Activated CD8-positive, alpha-beta memory T cell treated with anti-CD3 and anti-CD28 coated beads for 36 hours (primary cell): ENCODE measurements around the gene TUBB1. TPM values are rescaled to one million over a fixed set of nuclear protein-coding genes. Genes with fewer than 3 reads are reported as not detected.

Source experiments
- CTCF ChIA-PET: fragments of 350-600 bp; sonication (Branson Sonifier 250); formaldehyde crosslinking; loops from one replicate; lab custom pipeline; 2021; ENCODE audit warnings: antibody characterized with exemption; lab: Charles Lee
- POLR2A ChIA-PET: fragments of 350-600 bp; sonication (Branson Sonifier 250); formaldehyde crosslinking; loops from one replicate; lab custom pipeline; 2021; ENCODE audit warnings: antibody characterized with exemption; lab: Charles Lee
- total RNA-seq, 2 experiments: library from RNA; stranded (reverse); gene quantifications; one replicate each; pipeline ENCODE4 v1.2.3, GENCODE V29; 2021

TUBB1 gene
- total RNA-seq, 2 experiments from 2014 or later: not detected

- ChIA-PET POLR2A (interaction anchor here (0.8 to 2.2 kb wide), 9 partner anchors 12 to 379 kb away, joined by 3 to 28 read pairs (median 6); partner anchors contain the start of genes PRELID3B, STX16 and TUBB1), CTCF (interaction anchor here (1.5 to 1.9 kb wide), 2 partner anchors 10 to 17 kb away, joined by 3 to 7 read pairs; no protein-coding TSS in a partner anchor)
Observed at GRCh38 chr20:59030911-59031563, 11.8 kb downstream of the TUBB1 start.

- ChIA-PET POLR2A (interaction anchor here (0.5 to 2.2 kb wide), 12 partner anchors 11 to 380 kb away, joined by 3 to 28 read pairs (median 4); partner anchors contain the start of genes PRELID3B, STX16 and TUBB1), CTCF (interaction anchor here (1.2 to 1.9 kb wide), 4 partner anchors 9 to 182 kb away, joined by 3 to 7 read pairs (median 4); no protein-coding TSS in a partner anchor)
Observed at GRCh38 chr20:59031564-59032022, 12.4 kb downstream of the TUBB1 start.

- CTCF ChIA-PET: interaction anchor here (0.6 to 1.9 kb wide), 5 partner anchors 9 to 181 kb away, joined by 3 to 7 read pairs (median 5); no protein-coding TSS in a partner anchor
Observed at GRCh38 chr20:59032023-59032712, 12.9 kb downstream of the TUBB1 start, which contains the start of gene ATP5F1E. TSS of gene ATP5F1E (minus strand) at chr20:59032335. CDS start at chr20:59032251, 84 bp downstream.

GRCh38 chr20:59032713-59033059 is 13.5 kb downstream of the TUBB1 start:
- CTCF ChIA-PET: interaction anchor here (1.2 to 1.9 kb wide), 3 partner anchors 8 to 180 kb away, joined by 3 to 7 read pairs (median 5); no protein-coding TSS in a partner anchor
- POLR2A ChIA-PET: interaction anchor here (1.5 to 2.2 kb wide), 6 partner anchors 10 to 381 kb away, joined by 5 to 28 read pairs (median 10); partner anchors contain the start of genes PRELID3B and STX16

More at GRCh38 chr20:59032023-59032712, 12.9 kb downstream of the TUBB1 start, which contains the start of gene ATP5F1E:
- POLR2A ChIA-PET: interaction anchor here (0.5 to 2.2 kb wide), 14 partner anchors 10 to 596 kb away, joined by 3 to 28 read pairs (median 4); partner anchors contain the start of genes PRELID3B, STX16 and TUBB1

GRCh38 chr20:59033093-59033492 is 13.9 kb downstream of the TUBB1 start:
- CTCF ChIA-PET: interaction anchor here (1.9 kb wide), 1 partner anchor 8 kb away, joined by 7 read pairs; no protein-coding TSS in a partner anchor
- POLR2A ChIA-PET: interaction anchor here (2.0 to 2.1 kb wide), 2 partner anchors 142 to 381 kb away, joined by 6 to 10 read pairs; partner anchors contain the start of gene STX16

DNA sequence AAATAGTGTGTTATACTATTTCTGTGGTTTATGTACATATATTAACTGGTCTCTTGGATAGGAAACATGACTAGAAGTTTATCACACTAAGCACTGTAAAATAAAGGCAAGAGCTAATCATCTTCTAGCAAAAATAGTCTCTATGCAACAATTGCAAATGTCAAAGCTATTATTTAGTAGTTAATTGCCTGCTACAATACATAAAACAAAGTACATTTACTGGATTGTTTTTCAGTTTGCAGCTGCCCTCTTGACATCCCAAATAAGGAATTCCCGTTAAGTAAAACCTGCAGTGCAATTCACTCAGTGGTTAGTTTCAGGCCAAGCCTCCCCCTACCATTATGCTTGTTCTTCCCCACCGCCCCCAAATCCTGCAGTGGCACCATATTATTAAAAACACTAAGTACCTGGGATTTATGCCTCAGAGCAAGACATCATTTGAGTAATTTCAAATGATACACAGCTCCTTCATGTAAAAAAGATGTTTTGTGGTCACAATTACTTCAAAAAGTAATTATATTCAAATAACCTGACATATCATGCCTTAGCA is 14.5 kb downstream of the TUBB1 start:
- ChIA-PET CTCF (no interaction called here), POLR2A (no interaction called here)

GRCh38 chr20:59035381-59035780 is 16.2 kb downstream of the TUBB1 start:
- POLR2A ChIA-PET: no interaction called here
- CTCF ChIA-PET: no interaction called here

DNA sequence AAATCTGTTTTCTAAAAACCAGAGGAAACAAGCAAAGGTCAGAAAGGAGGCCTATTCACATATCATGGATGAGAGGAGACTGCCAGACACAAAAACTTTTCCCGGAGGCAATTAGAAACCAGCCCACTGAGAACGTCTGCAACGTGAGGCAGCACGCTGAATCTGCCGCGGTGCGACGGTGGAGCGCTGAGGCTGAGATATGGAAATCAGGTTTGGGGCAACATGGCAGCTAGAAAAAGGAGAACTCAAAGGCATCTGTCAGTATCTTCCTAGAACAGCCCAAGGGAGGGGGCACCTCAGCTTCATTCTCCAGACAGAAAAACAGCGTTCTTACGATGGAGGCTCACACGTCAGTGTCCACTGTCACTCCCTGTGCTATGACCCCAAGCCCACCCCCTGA is 18.2 kb downstream of the TUBB1 start:
- ChIA-PET CTCF (no interaction called here), POLR2A (no interaction called here)

GRCh38 chr20:59039233-59039632 is 20.0 kb downstream of the TUBB1 start:
- ChIA-PET CTCF (no interaction called here), POLR2A (no interaction called here)

DNA sequence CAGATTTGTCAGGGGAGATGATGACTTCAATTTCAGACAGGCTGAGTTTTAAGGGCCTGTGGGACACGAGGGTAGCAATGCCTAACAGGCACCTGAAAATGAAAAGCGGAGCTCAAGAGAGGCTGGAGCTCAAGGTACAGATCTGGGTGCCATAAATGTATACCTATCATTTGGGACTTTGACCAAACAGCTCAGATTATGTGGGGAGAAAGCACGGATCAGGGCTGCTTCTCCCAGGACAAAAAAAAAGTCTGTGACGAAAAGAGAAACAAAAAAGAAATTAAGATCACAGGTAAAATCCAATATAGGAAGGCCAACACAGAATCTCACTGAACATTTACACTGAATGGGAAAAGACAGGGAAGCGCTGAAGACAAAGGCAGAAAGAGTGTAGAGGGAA is 21.4 kb downstream of the TUBB1 start:
- CTCF ChIA-PET: interaction anchor here (1.0 to 1.6 kb wide), 2 partner anchors 9 to 33 kb away, joined by 3 to 7 read pairs; partner anchors contain the start of gene ATP5F1E

GRCh38 chr20:59041487-59041886 is 22.3 kb downstream of the TUBB1 start:
- ChIA-PET CTCF (interaction anchor here (1.0 to 1.6 kb wide), 2 partner anchors 9 to 33 kb away, joined by 3 to 7 read pairs; partner anchors contain the start of gene ATP5F1E), POLR2A (interaction anchor here (2.4 to 3.4 kb wide), 2 partner anchors 10 to 150 kb away, joined by 8 to 28 read pairs; partner anchors contain the start of gene ATP5F1E)

More for the DNA sequence above, 21.4 kb downstream of the TUBB1 start:
- POLR2A ChIA-PET: interaction anchor here (3.4 kb wide), 1 partner anchor 9 kb away, joined by 28 read pairs; the partner anchor contains the start of gene ATP5F1E

GRCh38 chr20:59042151-59042795 is 23.0 kb downstream of the TUBB1 start, which contains the start of gene PRELID3B:
TSS of gene PRELID3B (minus strand) at chr20:59042786. CDS start at chr20:59042730, 56 bp downstream.
- ChIA-PET CTCF (interaction anchor here (1.6 kb wide), 1 partner anchor 32 kb away, joined by 3 read pairs; no protein-coding TSS in a partner anchor), POLR2A (interaction anchor here (2.4 to 3.4 kb wide), 2 partner anchors 10 to 151 kb away, joined by 8 to 28 read pairs; partner anchors contain the start of gene ATP5F1E)

- ChIA-PET POLR2A (interaction anchor here (2.4 to 3.4 kb wide), 2 partner anchors 11 to 152 kb away, joined by 8 to 28 read pairs; partner anchors contain the start of gene ATP5F1E), CTCF (interaction anchor here (0.7 to 1.2 kb wide), 2 partner anchors 54 to 165 kb away, joined by 3 to 4 read pairs; no protein-coding TSS in a partner anchor)
Observed at GRCh38 chr20:59042796-59043631, 23.8 kb downstream of the TUBB1 start.

- ChIA-PET POLR2A (interaction anchor here (2.4 to 3.4 kb wide), 2 partner anchors 12 to 152 kb away, joined by 8 to 28 read pairs; partner anchors contain the start of gene ATP5F1E), CTCF (interaction anchor here (0.7 to 1.2 kb wide), 3 partner anchors 54 to 179 kb away, joined by 3 to 4 read pairs (median 3); no protein-coding TSS in a partner anchor)
Observed at GRCh38 chr20:59043698-59044097, 24.5 kb downstream of the TUBB1 start.

- POLR2A ChIA-PET: interaction anchor here (3.4 kb wide), 1 partner anchor 12 kb away, joined by 28 read pairs; the partner anchor contains the start of gene ATP5F1E
- CTCF ChIA-PET: no interaction called here
Observed at GRCh38 chr20:59044295-59044694, 25.1 kb downstream of the TUBB1 start.

DNA sequence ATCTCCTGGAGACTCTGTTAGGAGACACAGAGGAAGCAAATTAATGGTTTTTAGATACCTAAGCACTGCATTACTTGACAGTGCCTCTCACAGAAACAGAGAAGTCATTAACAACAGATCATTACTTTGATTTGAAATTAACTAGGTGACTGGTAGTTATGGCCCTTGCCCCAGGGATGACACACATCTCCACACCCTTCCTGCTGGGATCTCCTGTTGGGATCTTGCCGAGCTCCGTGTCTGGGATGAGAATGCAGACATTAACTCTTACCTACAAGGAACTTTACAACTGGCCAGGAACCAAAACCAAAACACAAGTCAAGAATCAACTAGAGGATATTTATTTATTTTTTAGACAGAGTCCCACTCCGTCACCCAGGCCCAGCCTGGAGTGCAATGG is 25.6 kb downstream of the TUBB1 start:
- POLR2A ChIA-PET: no interaction called here
- CTCF ChIA-PET: no interaction called here
